T-helper 2 cell treated with Interferon-gamma antibody and Interleukin-4, amounts not matched to agents 5 μg/mL and 100 μg/mL, for 36 hours (primary cell): ENCODE results near the gene ANAPC2.

ENCODE experiments used
- DNase-seq: peaks from one replicate; pipeline ENCODE4 v3.0.0; 2021; ENCODE audit warnings: low spot score
- H3K27ac Mint-ChIP-seq: one replicate; pipeline ENCODE4 v1.8.0; 2021; ENCODE audit warnings: mild to moderate bottlenecking, mixed read lengths
- H3K27me3 Mint-ChIP-seq: one replicate; pipeline ENCODE4 v1.8.0; 2021; ENCODE audit warnings: low read depth, mixed read lengths
- H3K36me3 Mint-ChIP-seq: one replicate; pipeline ENCODE4 v1.8.0; 2021; ENCODE audit warnings: low read depth, mixed read lengths
- H3K4me1 Mint-ChIP-seq: one replicate; pipeline ENCODE4 v1.8.0; 2021; ENCODE audit warnings: low read depth, mixed read lengths
- H3K4me3 Mint-ChIP-seq: one replicate; pipeline ENCODE4 v1.8.0; 2022; ENCODE audit warnings: mild to moderate bottlenecking, moderate library complexity, mixed read lengths
- H3K9me3 Mint-ChIP-seq: one replicate; pipeline ENCODE4 v1.8.0; 2021; ENCODE audit warnings: mixed read lengths

The ANAPC2 gene

DNA sequence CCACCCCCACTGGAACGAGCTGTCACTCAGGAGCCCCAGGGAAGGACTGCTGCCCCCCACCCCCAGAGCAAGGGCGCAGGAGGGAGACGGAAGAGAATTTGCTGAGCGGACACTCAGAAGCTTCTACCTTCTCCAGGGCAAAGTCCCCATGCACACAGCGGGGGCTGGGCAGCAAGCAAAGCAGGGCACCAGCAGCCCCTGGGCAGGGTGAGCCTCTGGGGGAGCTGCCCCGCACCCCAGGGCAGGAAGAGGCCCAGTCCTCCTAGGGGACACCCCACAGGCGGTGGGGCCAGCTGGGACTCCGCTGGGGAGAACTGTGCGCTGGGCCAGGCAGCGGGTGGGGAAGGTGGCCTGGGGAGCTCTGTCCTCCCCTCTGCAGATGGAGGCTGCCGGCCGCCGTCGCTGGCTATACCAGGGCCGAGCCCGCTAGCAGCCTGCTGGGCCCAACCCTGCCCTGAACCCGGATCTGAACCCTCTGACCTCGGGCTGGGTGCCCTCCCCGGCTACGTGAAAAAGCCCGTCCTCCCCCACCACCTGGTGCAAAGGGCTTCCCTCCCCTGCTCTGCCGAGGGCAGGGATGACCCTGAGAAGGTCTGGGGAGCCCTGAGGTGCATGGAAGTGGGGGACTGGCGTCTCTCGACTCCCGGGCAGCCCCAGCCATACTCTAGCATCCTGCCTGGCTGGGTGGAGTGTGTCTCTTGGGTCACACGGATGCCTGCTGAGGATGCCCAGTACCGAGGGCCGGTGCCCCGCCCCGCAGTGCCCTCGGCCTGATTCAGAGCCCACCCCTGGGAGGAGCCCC, 41.7 kb upstream of the ANAPC2 start:
- no peak for DNase-seq
- H3K4me3 Mint-ChIP-seq, result no peak overlapping the region
- H3K4me1 Mint-ChIP-seq, result peaks cover 2% of the 10 kb centered on the region
- H3K9me3 Mint-ChIP-seq, result no peaks in the 10 kb centered on the region
- no peaks in the 10 kb centered on the region for H3K36me3 Mint-ChIP-seq
- H3K27ac Mint-ChIP-seq, result no peak overlapping the region
- H3K27me3 Mint-ChIP-seq, result peaks cover 2% of the 10 kb centered on the region

DNA sequence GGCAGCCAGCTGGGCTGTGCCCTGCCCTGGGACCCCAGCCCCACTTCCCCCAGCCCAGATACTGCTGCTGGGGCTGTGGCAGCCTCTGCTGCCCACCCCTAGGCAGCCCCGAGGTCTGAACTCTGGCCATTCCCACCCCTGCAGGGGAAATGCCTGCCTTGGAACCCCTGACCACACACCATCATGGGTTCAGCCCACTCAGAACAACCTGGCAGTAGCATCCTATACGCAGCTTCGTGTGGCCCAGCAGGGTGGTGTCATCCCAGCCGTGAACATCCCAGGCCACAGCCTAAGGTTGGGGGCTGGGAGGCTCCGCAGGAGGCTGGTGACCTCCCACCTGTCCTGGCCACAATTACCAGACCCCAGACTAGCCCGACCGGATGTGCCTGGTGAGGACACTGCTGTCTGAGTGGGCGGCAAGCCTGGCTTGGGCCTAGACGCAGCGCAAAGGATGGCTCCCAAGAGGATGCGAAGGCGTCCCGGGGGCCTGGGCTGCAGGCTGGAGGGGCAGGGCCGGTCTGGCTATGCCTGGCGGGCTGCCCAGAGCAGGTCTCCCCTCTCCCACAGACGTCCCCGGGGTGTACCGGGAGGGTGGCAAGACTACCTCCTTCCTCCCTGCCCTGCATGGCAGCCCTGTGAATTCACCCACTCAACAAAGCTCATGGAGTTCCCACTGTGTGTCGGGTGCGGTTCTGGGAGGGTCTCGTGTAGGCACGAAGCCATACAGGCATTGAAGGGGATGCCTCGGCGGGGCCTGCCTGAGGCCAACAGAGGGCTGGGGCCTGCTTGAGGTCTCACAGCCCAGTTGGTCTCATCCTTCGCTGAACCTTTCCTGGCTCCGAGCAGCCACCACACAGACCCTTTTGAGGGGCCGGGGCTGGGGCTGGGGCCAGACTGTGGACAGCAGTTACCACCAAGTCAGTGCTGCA, 40.9 kb upstream of the ANAPC2 start:
- Mint-ChIP-seq H3K27me3 (peaks cover 2% of the 10 kb centered on the region), H3K36me3 (no peaks in the 10 kb centered on the region), H3K4me1 (peaks cover 2% of the 10 kb centered on the region), H3K9me3 (no peaks in the 10 kb centered on the region), H3K4me3 (no peak overlapping the region), H3K27ac (no peak overlapping the region)
- no peak for DNase-seq

DNA sequence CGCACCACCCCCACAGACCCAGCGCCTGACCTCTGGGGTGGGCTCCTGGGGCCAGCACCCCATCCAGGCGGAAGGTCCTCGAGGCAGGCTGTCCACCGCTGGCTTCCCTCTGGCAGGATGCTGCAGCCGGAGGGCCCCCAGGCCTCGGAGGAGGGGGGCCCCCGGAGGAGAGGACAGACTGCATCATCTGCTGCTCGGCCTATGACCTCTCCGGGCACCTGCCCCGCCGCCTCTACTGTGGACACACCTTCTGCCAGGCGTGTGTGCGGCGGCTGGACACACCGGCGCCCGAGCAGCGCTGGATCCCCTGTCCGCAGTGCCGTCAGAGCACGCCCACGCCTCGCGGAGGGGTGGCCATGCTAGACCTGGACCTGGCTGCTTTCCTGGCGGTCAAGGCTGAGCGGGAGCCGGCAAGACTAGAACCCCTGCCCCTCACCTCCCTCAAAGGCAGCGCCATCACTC, 40.2 kb upstream of the ANAPC2 start:
- Mint-ChIP-seq H3K27me3 (peaks cover 2% of the 10 kb centered on the region), H3K4me1 (peaks cover 2% of the 10 kb centered on the region), H3K9me3 (no peaks in the 10 kb centered on the region), H3K27ac (no peak overlapping the region), H3K4me3 (no peak overlapping the region), H3K36me3 (no peaks in the 10 kb centered on the region)
- DNase-seq, result no peak

DNA sequence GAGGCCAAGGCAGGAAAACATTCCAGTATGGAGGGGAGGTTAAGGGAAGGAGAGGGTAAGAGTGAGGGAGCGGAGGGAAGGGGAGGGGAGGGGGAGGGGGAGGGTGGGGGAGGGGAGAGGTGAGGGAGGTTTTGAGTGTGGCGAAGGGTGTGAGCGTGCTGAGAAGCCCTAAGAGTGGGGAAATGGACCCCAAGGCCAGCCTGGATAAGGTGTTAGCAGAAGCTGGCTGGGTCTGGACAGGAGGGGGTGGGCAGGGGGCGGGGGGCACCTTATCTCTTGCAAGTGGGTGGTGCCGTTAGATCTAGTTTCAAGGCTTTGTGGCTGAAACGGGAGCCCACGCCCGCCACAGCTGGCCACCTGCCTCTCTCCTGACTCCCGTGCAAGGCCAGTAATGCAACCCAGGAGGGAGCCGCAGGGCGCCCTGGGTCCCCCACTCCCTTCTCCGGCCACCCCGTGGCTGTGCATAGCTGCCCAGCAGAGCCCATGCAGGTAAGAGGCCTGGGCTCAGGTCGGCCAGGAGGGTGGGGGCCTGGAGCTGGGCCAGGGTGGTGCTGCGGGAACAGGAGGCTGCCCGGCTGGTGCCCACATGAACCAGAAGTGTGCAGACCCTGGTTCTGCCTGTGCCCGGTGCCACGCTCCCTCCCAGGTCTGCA, 39.6 kb upstream of the ANAPC2 start:
- peak overlapping the region; percentile 16 for H3K27ac Mint-ChIP-seq
- no peak overlapping the region for H3K4me3 Mint-ChIP-seq
- DNase-seq, result no peak
- peaks cover 2% of the 10 kb centered on the region for H3K27me3 Mint-ChIP-seq
- no peaks in the 10 kb centered on the region for H3K36me3 Mint-ChIP-seq
- H3K4me1 Mint-ChIP-seq, result peaks cover 3% of the 10 kb centered on the region
- no peaks in the 10 kb centered on the region for H3K9me3 Mint-ChIP-seq

DNA sequence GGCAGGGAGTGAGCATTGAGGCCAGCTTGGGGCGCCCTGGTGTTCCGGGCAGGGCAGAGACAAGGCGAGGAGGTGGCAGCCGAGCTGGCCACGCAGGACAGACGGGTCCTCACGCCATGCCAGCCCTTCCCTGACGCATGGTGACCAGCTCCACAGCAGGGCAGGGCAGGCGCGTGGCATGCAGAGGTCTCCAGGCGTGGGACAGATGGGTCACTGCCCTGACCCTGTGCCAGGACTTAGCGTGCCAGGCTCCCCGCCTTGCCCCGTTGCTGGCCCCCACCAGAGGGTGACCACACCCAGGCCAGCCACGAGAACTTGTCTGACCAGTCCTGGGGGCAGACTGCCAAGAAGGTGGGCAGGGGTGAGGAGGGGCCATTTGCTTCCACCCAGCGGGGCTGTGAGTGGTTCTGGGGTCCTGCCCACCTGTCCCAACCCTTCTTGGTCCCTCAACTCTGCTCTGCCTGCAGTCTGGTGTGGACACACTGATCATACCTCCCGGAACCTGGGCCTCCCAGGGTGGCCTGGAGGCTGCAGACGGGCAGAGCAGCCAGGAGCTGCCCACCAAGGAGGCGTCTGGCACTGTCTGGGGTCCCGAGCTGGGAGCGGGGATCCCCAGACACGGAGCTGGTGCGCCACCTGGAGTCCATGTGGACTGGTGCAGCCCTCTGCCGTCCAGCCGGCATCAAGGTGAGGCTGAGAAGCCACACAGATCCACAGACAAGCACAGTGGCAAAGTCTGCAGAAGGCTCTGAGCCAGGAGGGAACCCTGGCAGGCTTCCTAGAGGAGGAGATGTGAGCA, 38.9 kb upstream of the ANAPC2 start, which contains the start of gene RNF224:
Gene RNF224 (plus strand): TSS at position 449 of the 799 bp plus-strand sequence. CDS start 834 bp downstream, outside the sequence.
- DNase-seq, result peak; percentile 71
- peak within 1 kb of the TSS; percentile 16 for H3K27ac Mint-ChIP-seq
- H3K4me1 Mint-ChIP-seq, result peaks cover 5% of the 10 kb centered on the region
- no peaks in the 10 kb centered on the region for H3K36me3 Mint-ChIP-seq
- H3K9me3 Mint-ChIP-seq, result no peaks in the 10 kb centered on the region
- peaks cover 2% of the 10 kb centered on the region for H3K27me3 Mint-ChIP-seq
- no peak within 1 kb of the TSS for H3K4me3 Mint-ChIP-seq

DNA sequence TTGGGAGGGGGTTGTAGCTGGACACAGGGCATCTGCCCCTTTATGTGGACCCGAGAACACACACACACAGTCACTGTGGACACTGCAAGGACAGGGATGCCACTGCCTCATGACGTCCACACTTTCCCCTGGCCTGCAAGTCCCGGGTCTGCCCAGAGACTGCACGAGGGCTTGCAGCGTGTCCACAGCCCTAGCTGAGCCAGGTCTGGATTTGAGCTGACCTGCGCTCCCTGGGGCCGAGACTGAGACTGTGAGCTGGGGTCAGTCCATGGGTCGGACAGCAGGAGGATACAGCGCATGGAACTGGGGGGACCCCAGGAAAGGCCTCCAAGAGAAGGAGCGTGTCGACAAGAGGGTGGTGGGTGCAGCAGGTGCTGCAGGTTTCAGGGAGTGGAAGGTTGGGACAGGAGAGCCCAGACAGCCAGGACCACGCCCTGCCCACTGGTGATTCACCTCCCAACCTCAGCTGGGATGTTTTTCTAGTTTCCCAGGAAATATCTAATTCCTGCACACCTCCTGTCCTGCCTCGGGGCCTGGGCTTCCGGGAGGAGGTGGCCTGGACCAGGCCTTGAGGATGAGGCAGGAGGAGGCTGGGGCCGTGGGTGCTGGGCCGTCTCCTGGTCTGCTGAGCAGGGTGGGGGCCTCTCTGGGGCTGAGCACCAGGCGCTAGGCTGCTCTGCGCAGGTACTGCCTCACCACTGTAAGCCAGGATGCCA, 38.1 kb upstream of the ANAPC2 start:
- no peaks in the 10 kb centered on the region for H3K9me3 Mint-ChIP-seq
- H3K27me3 Mint-ChIP-seq, result peaks cover 2% of the 10 kb centered on the region
- no peak overlapping the region for H3K27ac Mint-ChIP-seq
- no peak overlapping the region for H3K4me3 Mint-ChIP-seq
- no peak for DNase-seq
- H3K36me3 Mint-ChIP-seq, result no peaks in the 10 kb centered on the region
- H3K4me1 Mint-ChIP-seq, result peaks cover 5% of the 10 kb centered on the region

DNA sequence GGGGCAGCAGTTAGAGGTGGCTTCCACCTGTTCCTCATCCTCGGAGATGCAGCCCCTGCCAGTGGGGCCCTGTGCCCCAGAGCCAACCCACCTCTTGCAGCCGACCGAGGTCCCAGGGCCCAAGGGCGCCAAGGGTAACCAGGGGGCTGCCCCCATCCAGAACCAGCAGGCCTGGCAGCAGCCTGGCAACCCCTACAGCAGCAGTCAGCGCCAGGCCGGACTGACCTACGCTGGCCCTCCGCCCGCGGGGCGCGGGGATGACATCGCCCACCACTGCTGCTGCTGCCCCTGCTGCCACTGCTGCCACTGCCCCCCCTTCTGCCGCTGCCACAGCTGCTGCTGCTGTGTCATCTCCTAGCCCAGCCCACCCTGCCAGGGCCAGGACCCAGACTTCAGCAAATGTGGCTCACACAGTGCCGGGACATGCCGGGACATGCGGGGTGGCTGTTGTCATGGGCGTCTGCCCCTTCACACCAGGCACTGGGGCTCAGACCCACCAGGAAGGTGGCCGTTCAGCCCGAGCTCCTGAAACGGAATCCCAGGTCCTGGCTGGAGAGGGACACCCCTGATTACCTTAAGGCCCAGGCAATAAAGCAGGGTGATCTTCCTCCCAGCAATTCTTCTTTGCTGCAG, 37.5 kb upstream of the ANAPC2 start:
- no peaks in the 10 kb centered on the region for H3K36me3 Mint-ChIP-seq
- H3K4me3 Mint-ChIP-seq, result no peak overlapping the region
- no peak overlapping the region for H3K27ac Mint-ChIP-seq
- H3K9me3 Mint-ChIP-seq, result no peaks in the 10 kb centered on the region
- peaks cover 2% of the 10 kb centered on the region for H3K27me3 Mint-ChIP-seq
- DNase-seq, result no peak
- peaks cover 5% of the 10 kb centered on the region for H3K4me1 Mint-ChIP-seq

DNA sequence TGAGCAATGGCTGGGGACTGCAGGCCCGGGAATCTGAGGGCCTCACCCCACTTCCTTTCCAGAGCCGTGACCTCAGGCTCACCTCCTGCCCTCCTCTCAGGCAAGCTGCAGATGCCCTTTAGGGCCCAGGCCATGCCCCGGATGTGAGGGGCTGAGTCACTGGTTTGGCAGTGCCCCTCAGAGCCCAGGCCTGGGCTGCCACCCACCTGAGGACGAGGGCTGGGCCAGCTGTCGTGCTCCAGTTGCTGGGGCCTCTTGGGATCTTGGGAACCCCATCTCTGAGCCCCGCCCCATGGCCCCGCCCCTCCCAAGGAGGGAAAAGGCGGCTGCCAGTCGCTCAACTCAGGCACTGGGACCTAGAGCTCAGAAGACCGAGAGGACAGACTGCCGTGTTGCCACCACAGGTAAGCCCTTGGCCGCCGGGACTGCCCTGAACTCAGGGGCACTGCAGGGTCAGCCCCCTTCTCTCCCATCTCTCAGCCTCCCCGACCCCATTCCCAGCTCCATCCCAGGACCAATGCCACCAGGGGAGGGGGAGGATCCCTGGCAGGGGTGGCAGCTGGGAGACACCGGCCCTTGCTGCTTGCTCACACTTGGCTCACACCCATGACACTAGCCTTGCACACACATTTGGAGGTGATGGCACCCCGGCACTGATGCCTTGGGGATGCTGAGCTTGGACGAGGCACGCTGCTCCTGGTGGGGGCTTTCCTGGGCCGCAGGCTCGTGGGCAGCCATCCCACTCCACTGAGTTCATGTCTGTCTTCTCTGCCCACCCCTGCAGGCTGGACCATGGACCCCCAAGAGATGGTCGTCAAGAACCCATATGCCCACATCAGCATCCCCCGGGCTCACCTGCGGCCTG, 36.7 kb upstream of the ANAPC2 start, which contains the start of gene CYSRT1:
Gene CYSRT1 (plus strand): TSS at position 345 of the 865 bp plus-strand sequence. CDS start 448 bp downstream, at position 793.
- peaks cover 5% of the 10 kb centered on the region for H3K4me1 Mint-ChIP-seq
- H3K27ac Mint-ChIP-seq, result peak within 1 kb of the TSS; percentile 85

DNA sequence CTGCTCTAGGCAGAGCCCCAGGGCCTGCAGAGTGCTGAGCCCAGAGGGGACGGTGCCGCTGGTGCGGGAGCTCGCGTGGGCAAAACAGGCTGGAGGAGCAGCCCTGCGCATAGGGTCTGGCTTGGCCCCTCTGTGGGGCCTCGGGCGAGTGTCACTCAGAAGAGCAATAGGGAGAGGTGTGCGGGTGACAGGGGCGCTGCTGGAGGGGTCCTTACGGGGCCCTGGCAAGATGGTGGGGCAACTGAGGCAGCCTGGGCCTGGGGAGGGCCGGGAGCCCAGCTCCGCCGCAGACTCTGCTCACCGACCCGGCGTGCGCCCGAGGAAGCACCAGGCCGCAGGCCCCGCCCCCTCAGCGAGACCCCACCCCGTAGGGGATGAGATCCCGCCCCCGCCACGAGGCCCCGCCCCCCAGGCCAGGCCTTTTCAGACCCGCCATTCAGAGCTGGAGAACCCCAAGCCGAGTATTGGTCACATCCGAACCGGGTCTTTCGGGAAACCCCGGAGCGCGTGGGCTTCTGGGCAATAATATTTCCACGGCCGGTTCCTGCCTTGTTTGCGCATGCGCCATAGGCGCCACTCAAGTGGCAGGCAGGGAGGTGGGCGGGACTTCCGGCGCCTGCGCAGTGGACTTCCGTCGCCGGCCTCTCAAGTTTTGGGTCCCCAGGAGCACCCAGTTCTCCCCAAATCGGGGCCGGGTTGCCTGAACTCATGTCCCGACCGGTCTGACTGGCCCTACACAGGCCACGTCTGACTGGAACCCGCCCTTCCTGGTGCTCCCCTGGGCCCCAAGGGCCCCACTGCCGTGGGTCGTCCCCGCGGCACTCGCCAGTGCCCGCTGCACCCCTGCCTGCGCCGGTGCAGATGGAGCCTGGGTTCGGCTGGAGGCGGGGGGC, 35.0 kb upstream of the ANAPC2 start:
- peak overlapping the region; percentile 85 for H3K27ac Mint-ChIP-seq
- peaks cover 5% of the 10 kb centered on the region for H3K4me1 Mint-ChIP-seq
- peaks cover 2% of the 10 kb centered on the region for H3K27me3 Mint-ChIP-seq
- peak; percentile 99 for DNase-seq
- H3K4me3 Mint-ChIP-seq, result peak overlapping the region; percentile 84
- no peaks in the 10 kb centered on the region for H3K36me3 Mint-ChIP-seq
- H3K9me3 Mint-ChIP-seq, result no peaks in the 10 kb centered on the region

More for the DNA sequence above, 36.7 kb upstream of the ANAPC2 start, which contains the start of gene CYSRT1:
- Mint-ChIP-seq H3K9me3 (no peaks in the 10 kb centered on the region), H3K36me3 (no peaks in the 10 kb centered on the region), H3K27me3 (peaks cover 2% of the 10 kb centered on the region), H3K4me3 (peak within 1 kb of the TSS; percentile 84)
- DNase-seq, result no peak

DNA sequence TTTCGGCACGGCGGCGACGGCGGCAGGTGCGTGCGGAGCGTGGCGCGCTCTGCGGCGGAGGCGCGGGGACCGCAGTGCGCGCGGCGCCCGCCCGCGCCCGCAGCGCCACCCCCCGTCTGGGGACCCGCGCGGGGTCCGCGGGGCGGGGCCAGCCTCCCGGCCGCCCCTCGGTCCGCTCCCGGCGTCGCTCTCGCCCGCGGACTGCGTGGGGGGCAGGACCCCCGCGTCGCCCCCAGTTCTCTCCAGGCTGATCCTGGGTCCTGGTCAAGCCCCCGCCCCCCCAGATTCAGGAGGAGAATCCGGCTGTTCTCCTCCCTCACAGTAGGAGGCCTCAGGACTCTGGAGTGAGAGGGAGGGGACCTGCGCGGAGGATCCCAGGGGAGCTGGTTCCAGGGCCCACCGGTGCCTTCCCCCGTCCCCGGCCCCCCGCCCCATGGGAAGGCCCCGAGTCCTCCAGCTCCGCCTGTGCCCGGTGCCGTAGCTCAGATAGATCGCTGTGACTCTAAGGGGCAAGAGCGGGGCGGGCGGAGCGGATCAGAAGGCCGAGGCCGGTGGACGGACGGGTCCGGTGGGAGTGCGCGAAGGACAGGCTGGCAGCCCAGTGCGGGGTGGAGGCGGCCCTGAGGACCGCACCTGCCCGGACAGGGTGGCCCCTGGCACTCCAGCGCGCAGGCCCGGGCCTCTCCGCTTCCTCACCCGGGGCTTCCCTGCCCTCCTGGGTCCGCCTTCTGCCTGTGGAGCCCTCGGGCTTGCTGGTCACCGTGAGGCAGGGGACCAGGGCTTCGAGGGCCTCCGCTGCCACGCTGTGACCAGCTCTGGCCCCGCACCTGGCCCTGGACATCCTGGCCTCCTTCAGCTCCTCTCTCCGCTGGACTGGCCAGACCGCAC, 34.1 kb upstream of the ANAPC2 start, which contains the start of gene RNF208:
Gene RNF208 (minus strand): TSS at position 51 of the 888 bp plus-strand sequence. CDS start 1,028 bp downstream, outside the sequence.
- H3K4me1 Mint-ChIP-seq, result peaks cover 3% of the 10 kb centered on the region
- H3K9me3 Mint-ChIP-seq, result no peaks in the 10 kb centered on the region
- no peak for DNase-seq
- no peaks in the 10 kb centered on the region for H3K27me3 Mint-ChIP-seq
- peak within 1 kb of the TSS; percentile 85 for H3K27ac Mint-ChIP-seq
- H3K36me3 Mint-ChIP-seq, result no peaks in the 10 kb centered on the region
- H3K4me3 Mint-ChIP-seq, result peak within 1 kb of the TSS; percentile 84
